Measurements from ENCODE around the gene APOC3.
A peak's percentile ranks its signal among the peaks of the same experiment; 100 is the strongest.
"Not testable (repeated sequence)": the region's sequence is repeated elsewhere in the genome, so short reads cannot be mapped to it uniquely, and the experiment has no call there.

APOC3 gene

GRCh38 chr11:116830184-116830912 lies 641 bp downstream of the APOC3 start:
- DNase-seq (ENCODE audit: low read depth): no peak

- no peak for DNase-seq (ENCODE audit: low read depth)
These were observed 2.2 kb downstream of the APOC3 start for GRCh38 chr11:116831790-116832349.

GRCh38 chr11:116832350-116833290 lies 2.9 kb downstream of the APOC3 start:
- DNase-seq (ENCODE audit: low read depth): no peak

- DNase-seq (ENCODE audit: low read depth): no peak
These were observed 3.7 kb downstream of the APOC3 start for GRCh38 chr11:116833491-116833815.

DNA sequence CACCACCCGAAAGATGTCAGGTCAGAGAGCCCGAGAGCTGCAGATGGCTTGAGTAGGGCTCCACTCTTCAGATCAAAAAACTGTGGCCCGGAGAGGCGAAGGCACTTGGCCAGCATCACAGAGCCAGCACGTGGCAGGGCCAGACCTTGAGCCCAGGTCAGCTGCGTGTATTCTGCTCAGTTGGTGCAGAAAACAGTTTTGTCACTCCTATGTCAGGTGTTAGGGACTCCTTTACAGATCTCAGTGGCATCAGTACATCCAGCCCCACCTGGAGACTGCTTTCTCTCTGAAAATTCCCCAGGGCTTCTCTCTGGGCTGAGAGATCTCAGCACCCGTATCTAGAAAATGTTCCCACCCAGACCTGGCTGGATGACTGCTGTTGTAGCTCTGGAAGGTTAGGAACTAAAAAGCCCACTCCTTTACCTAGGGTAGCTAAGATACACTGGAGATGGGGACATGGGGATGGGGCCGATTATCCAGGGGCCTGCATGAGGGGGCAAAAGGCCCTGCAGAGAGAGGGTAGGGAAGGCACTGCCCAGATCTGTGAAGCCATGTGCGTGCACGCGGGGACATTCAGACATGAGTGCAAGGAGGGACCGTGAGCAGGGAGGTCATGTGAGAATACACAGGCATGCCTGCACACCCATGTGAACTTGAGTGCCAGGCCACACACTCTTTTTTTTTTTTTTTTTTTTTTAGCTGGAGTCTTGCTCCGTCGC lies 4.3 kb downstream of the APOC3 start:
- no peak for DNase-seq (ENCODE audit: low read depth)

DNA sequence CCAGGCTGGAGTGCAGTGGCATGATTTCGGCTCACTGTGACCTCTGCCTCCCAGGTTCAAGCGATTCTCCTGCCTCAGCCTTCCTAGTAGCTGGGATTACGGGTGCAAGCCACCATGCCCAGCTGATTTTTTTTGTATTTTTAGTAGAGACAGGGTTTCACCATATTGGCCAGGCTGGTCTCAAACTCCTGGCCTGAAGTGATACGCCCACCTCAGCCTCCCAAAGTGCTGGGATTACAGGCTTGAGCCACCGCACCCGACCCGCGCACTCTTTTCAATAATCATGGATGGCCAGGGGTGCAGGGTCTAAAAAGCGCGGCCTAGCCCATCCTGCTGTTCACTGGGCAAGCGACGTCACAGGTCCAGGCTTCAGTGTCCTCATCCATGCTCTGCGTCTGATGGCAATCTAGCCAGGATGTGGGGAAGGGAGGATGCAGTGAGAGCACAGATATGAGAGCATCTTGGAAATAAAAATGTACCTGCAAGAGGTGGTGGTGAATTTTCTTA lies 4.9 kb downstream of the APOC3 start:
- DNase-seq (ENCODE audit: low read depth): not testable (repeated sequence)

- no peak for DNase-seq (ENCODE audit: low read depth)
These were observed 5.5 kb downstream of the APOC3 start for GRCh38 chr11:116835042-116835772.

DNA sequence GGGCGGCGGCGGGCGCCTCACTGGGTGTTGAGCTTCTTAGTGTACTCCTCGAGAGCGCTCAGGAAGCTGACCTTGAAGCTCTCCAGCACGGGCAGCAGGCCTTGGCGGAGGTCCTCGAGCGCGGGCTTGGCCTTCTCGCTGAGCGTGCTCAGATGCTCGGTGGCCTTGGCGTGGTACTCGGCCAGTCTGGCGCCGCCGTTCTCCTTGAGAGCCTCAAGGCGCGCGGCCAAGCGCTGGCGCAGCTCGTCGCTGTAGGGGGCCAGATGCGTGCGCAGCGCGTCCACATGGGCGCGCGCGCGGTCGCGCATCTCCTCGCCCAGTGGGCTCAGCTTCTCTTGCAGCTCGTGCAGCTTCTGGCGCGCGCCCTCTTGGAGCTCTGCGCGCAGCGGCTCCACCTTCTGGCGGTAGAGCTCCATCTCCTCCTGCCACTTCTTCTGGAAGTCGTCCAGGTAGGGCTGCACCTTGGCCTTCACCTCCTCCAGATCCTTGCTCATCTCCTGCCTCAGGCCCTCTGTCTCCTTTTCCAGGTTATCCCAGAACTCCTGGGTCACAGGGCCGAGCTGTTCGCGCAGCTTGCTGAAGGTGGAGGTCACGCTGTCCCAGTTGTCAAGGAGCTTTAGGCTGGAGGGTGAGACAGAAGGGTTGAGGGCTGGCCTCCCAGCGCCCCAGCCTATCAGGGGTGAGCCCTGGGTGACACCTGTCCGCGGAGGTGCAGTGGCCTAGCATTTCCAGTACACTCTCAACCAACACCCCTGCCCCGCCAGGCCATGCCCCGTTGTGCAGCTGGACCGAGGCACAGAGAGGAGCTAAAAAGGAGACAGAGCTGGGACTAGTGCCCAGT lies 6.3 kb downstream of the APOC3 start:
- peak; percentile 97 for DNase-seq (ENCODE audit: low read depth)

GRCh38 chr11:116836632-116836991 lies 6.9 kb downstream of the APOC3 start:
- DNase-seq (ENCODE audit: low read depth): no peak

DNA sequence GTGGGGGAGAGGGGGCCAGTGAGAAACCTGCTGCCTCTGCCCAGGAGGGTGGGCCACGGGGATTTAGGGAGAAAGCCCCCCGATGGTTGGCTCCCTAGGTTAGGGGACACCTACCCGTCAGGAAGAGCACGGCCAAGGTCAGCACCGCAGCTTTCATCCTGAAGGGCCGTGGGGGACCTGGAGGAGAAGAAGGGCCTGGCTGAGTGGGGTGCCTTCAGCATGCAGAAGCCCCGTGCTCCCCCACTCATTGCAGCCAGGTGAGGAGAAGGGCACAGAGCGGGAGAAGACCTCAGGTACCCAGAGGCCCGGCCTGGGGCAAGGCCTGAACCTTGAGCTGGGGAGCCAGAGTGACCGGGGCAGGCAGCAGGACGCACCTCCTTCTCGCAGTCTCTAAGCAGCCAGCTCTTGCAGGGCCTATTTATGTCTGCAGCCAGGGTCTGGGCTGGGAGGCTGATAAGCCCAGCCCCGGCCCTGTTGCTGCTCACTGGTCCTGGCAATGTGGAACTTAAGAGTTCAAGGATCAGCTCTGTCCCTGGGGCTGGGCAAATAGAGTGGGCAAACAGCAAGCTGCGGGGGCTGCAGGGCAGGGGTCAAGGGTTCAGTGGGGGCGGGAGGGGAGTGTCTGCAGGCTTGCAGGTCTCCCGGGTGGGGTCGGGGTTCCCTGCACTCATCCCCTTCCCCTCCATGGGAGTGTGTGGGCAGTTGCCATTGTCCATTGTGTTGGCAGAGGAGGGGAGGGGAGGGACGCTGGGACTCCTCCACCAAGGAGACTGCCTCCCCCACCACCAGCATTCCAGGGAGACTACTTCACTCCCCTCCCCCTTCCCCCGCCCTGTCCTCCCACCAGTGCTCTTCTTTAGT lies 7.8 kb downstream of the APOC3 start, which contains the start of gene APOA1:
Gene APOA1 (minus strand): TSS at position 392 of the 861 bp plus-strand sequence. CDS start 235 bp downstream, at position 157.
- DNase-seq (ENCODE audit: low read depth): no peak

DNA sequence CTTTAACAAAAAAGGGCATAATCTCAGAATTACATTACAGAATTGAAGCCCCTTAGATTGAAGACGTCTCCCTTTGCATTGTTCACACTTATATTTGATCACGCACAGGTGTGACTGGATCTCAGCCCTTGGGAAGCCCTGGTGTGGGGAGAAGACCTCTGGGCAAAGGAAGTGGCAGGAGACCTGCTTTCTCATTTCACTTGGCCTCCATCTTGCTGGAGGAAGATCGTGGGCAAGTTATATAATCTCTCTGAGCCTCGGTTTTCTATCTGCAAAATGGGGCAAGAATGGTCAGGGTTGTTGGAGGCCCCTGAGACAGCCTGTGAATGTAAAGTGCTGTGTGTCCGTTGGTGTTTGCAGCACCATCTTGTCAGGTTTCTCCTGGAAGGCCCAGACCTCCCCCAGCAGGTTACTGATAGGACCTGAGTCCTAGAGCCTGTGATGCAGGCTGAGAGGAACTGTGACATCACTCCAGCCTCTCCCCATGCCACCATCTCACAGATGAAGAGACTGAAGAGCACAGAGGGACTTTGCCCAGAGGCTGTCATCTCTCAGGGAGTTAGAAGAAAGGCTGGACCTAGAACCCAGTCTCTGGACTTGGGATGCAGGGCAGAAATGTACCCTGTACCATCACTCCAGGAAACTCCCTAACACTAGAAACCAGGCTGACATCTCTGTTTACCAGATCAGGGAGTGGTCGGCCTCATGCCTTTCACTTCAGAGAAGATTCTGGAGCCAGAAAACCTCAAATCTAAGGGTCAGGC lies 8.8 kb downstream of the APOC3 start:
- no peak for DNase-seq (ENCODE audit: low read depth)

- DNase-seq (ENCODE audit: low read depth): peak; percentile 23
These were observed 10.6 kb downstream of the APOC3 start for GRCh38 chr11:116840224-116840745.

GRCh38 chr11:116840746-116841296 lies 11.1 kb downstream of the APOC3 start:
- no peak for DNase-seq (ENCODE audit: low read depth)

- DNase-seq (ENCODE audit: low read depth): no peak
These were observed 12.4 kb downstream of the APOC3 start for GRCh38 chr11:116842117-116842516.

- DNase-seq (ENCODE audit: low read depth): no peak
These were observed 13.2 kb downstream of the APOC3 start for GRCh38 chr11:116842909-116843308.

GRCh38 chr11:116843661-116844060 lies 14.0 kb downstream of the APOC3 start:
- DNase-seq (ENCODE audit: low read depth): no peak

GRCh38 chr11:116844722-116845121 lies 15.0 kb downstream of the APOC3 start:
- no peak for DNase-seq (ENCODE audit: low read depth)

- DNase-seq (ENCODE audit: low read depth): no peak
These were observed 17.9 kb downstream of the APOC3 start for GRCh38 chr11:116847612-116848011.
